ENCODE measurements around the gene AUTS2.

DNA sequence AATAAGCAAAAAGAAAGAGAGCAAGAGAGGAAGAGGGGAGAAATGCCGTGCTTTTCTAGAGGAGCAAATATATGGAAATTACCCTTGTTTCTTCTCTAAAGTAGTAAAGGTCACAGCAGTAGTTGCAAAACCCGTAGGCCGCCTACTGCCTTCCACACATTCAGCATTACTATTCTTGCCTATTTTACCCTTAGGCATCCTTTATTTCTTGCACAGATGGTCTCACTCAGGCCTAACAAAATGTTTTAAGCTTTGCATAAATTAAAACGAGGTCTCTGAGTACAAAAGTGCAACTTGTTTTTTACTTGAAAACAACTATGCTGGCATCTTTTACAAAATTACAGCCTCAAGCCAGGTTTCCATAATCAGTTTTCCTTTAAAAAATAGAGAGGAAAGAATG, 644.6 kb downstream of the AUTS2 start:
- TF ChIP-seq, protein P1, sequence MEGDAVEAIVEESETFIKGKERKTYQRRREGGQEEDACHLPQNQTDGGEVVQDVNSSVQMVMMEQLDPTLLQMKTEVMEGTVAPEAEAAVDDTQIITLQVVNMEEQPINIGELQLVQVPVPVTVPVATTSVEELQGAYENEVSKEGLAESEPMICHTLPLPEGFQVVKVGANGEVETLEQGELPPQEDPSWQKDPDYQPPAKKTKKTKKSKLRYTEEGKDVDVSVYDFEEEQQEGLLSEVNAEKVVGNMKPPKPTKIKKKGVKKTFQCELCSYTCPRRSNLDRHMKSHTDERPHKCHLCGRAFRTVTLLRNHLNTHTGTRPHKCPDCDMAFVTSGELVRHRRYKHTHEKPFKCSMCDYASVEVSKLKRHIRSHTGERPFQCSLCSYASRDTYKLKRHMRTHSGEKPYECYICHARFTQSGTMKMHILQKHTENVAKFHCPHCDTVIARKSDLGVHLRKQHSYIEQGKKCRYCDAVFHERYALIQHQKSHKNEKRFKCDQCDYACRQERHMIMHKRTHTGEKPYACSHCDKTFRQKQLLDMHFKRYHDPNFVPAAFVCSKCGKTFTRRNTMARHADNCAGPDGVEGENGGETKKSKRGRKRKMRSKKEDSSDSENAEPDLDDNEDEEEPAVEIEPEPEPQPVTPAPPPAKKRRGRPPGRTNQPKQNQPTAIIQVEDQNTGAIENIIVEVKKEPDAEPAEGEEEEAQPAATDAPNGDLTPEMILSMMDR (IDR thresholded peaks at IDR 0.05) = no peak
- TF ChIP-seq POLR2A (IDR thresholded peaks at IDR 0.05) = no peak
